Mucosa of rectum (tissue), 2 donors: Measurements from ENCODE around the gene CERS6.

Source experiments
- H3K27ac ChIP-seq, 2 donors: one replicate each; pipeline ENCODE4 v1.7.0; 2013; ENCODE audit warnings: inconsistent platforms in 2 of 2, low read depth in 2 of 2, low read length in 2 of 2
- H3K27me3 ChIP-seq, 2 donors: one replicate each; pipeline ENCODE4 v1.7.0; 2013; ENCODE audit warnings: low read length in 2 of 2; ENCODE audit not compliant: control insufficient read depth in 2 of 2, insufficient read depth in 2 of 2
- H3K36me3 ChIP-seq, 2 donors: one replicate each; pipeline ENCODE4 v1.7.0; 2013; ENCODE audit warnings: low read length in 2 of 2; ENCODE audit not compliant: control insufficient read depth in 2 of 2, insufficient read depth in 2 of 2
- H3K4me1 ChIP-seq, 2 donors: one replicate each; pipeline ENCODE4 v1.7.0; 2013; ENCODE audit warnings: low read length in 2 of 2, mild to moderate bottlenecking in 1 of 2; ENCODE audit not compliant: control insufficient read depth in 2 of 2, insufficient read depth in 2 of 2
- H3K4me3 ChIP-seq, 2 donors: one replicate each; pipeline ENCODE4 v1.7.0; 2013; ENCODE audit warnings: low read length in 2 of 2
- H3K9ac ChIP-seq, 2 donors: one replicate each; pipeline ENCODE4 v1.7.0; 2013; ENCODE audit warnings: low read length in 2 of 2, low read depth in 1 of 2, mild to moderate bottlenecking in 1 of 2
- H3K9me3 ChIP-seq, 2 donors: one replicate each; pipeline ENCODE4 v1.7.0; 2013; ENCODE audit warnings: low read length in 2 of 2; ENCODE audit not compliant: control insufficient read depth in 2 of 2
- donor health status: healthy.
- donor health status: Normal muscosa, but diverticular disease.

The CERS6 gene

DNA sequence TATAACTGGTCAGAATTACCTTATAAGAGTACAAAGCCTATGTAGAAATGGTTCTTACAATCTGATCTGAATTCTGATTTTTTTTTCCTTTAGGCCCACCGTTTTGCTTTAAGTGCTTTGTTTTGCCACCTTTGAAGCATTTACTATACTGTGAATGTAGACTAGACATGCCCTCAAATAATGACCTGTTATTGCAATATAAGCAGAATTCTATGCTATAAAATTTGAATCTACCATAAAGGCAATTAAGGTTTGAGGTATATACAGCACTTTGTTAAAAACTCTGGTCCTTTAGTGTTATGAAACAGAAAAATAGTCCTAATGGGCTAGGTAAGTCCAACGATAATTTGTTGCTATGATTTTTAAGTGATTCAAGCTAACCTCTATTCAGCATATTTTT lies 259.8 kb downstream of the CERS6 start:
- Histone ChIP-seq H3K4me1 (no peaks in the 10 kb centered on the region), H3K36me3 (peaks cover 5 to 9% of the 10 kb centered on the region in 2 donors), H3K9me3 (no peaks in the 10 kb centered on the region), H3K27me3 (no peaks in the 10 kb centered on the region), H3K27ac (no peak overlapping the region), H3K4me3 (no peak overlapping the region), H3K9ac (no peak overlapping the region)

DNA sequence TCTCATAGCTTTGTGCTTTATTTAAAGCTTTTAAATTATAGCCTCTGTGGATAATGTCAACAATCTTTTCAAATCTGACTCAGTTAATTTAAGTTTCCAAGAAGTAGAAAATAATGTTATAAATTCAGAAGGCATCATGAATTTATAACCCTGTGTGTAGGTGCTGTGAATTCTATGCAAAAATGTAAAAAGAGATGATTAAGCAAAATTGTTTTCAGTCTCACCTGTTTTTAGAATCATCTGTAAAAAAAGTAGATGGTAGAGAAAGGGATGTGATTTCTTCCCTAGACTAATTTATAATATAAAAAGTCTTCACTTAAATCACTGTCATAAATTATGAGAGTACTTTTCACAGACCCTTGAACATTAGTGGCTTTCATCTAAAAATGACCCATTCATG lies 260.8 kb downstream of the CERS6 start:
- peaks cover 9 to 13% of the 10 kb centered on the region in 2 donors for H3K36me3 ChIP-seq

DNA sequence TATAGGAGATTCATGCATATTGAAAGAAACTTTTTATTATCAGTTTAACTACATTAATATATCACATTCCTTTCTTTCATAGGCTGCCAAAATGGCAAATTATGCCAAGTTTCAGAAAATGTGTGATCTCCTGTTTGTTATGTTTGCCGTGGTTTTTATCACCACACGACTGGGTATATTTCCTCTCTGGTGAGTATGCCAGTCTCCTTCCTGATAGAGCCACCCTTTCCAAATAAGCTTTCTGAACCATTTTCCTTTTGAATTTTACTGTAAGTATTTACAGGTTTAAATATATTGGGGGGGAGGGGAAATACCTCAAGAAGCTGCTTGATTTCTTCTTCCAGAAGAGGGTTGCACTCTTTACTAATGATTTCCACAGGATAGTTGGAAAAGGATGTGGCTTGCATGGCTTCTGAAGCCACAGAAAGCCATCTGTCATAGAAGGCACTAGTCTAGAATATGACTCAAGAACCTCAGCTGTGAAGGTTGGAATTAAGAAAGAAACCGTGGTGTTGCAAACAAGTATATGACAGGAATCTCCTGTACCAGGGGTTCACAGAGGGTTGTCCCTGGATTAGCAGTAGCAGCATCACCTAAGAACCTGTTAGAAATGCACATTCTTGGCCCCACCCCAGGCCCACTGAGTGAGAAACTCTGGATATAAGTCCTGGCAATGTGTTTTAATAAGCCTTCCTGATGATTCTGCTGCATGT lies 261.9 kb downstream of the CERS6 start:
- H3K4me1 ChIP-seq, result no peaks in the 10 kb centered on the region
- no peaks in the 10 kb centered on the region for H3K9me3 ChIP-seq
- H3K27me3 ChIP-seq, result no peaks in the 10 kb centered on the region
- H3K4me3 ChIP-seq, result no peak overlapping the region
- peaks cover 9 to 21% of the 10 kb centered on the region in 2 donors for H3K36me3 ChIP-seq
- H3K9ac ChIP-seq, result no peak overlapping the region
- no peak overlapping the region for H3K27ac ChIP-seq

More for the DNA sequence above, 260.8 kb downstream of the CERS6 start:
- H3K9ac ChIP-seq, result no peak overlapping the region
- no peaks in the 10 kb centered on the region for H3K9me3 ChIP-seq
- no peak overlapping the region for H3K27ac ChIP-seq
- no peaks in the 10 kb centered on the region for H3K27me3 ChIP-seq
- no peak overlapping the region for H3K4me3 ChIP-seq
- H3K4me1 ChIP-seq, result no peaks in the 10 kb centered on the region

DNA sequence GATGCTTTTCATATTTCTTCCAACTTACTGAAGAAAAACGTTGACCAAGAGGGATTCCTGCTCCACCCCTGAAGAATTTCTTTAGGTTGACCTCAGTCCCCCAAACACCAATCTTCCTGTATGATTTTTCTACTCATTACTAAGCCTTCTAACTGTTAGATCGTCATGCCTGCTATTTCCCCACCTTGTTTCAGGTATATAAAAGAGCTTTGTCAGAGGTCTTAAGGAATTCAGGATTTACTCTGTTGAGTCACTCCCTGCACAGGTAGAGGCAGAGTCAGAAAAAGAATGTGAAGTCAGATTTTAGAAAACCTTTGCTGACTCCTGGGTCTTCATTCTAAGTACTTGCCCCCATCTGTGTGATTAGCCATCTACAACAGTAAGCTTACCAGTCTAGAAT lies 262.6 kb downstream of the CERS6 start:
- Histone ChIP-seq H3K4me3 (no peak overlapping the region), H3K9me3 (no peaks in the 10 kb centered on the region), H3K36me3 (peaks cover 9 to 24% of the 10 kb centered on the region in 2 donors), H3K27ac (no peak overlapping the region), H3K27me3 (no peaks in the 10 kb centered on the region), H3K4me1 (no peaks in the 10 kb centered on the region), H3K9ac (no peak overlapping the region)

DNA sequence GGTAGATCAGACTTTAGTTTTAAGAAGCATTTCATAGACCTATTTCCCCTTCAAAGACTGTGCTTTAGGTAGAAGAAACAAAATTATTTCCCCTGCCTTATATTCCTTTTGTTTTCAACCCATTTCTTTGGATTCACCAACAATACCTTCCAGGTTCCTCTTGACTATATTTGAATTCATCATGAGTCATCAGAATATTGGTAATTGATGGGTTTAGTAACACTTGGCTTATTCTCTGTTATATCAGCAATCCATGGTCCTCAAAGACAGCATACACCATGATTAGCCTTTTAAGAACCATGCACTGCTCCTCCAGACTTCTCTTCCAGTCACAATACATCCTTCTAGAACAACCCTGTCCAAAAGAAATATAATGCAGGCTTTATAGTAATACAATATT lies 263.4 kb downstream of the CERS6 start:
- no peaks in the 10 kb centered on the region for H3K9me3 ChIP-seq
- no peak overlapping the region for H3K4me3 ChIP-seq
- H3K27me3 ChIP-seq, result no peaks in the 10 kb centered on the region
- H3K27ac ChIP-seq, result no peak overlapping the region
- H3K9ac ChIP-seq, result no peak overlapping the region
- H3K36me3 ChIP-seq, result peaks cover 9 to 26% of the 10 kb centered on the region in 2 donors
- no peaks in the 10 kb centered on the region for H3K4me1 ChIP-seq

DNA sequence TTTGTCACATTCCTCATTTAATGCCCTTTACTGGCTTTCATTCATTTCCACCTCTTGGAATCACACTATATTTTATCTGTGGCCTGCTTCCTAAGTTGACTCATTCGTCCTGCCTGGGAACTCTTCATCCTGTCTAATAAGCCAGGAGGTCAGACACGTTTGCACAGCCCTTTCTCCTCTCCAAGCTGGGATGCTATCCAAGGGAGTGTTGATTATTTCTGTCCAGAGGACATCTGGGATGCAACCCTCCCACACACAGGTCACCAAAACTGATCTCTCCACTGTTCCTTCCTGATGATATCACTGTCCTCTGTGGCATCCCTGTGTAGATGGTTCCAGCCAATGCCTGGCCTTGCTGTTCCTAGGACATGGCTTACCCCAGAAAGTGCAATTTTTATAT lies 266.5 kb downstream of the CERS6 start:
- peaks cover 9 to 26% of the 10 kb centered on the region in 2 donors for H3K36me3 ChIP-seq
- no peak overlapping the region for H3K4me3 ChIP-seq
- H3K4me1 ChIP-seq, result no peaks in the 10 kb centered on the region
- H3K27ac ChIP-seq, result no peak overlapping the region
- no peaks in the 10 kb centered on the region for H3K9me3 ChIP-seq
- no peaks in the 10 kb centered on the region for H3K27me3 ChIP-seq
- no peak overlapping the region for H3K9ac ChIP-seq

DNA sequence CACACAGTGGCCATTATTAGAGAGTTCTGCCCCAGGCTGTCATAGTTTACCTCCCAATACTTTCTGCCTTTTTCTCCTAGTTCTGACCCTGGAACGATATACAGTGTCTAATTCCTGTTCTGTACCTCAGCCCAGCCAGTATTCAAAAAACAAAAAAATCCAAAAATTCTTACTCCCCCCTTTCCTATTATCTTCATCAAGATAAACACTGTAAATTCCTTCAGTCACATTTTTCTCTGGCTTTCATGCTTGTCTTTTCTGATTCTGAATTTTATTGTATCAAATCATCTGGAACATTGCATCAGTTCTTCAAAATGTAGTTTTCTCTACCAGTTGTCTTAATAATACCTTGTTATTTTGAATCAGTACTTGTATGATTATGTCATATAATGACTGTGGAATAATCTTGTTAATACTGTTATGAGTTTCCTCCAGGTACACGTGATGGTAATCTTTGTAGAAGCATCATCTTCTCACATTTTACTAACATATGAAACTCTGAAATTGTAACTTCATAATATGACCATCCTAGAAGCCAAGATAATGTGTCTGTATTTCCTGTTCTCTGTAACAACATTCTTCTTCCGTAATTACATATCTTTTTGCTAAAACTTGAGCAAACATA lies 267.3 kb downstream of the CERS6 start:
- Histone ChIP-seq H3K4me1 (no peaks in the 10 kb centered on the region), H3K9me3 (no peaks in the 10 kb centered on the region), H3K9ac (no peak overlapping the region), H3K36me3 (peaks cover 7 to 23% of the 10 kb centered on the region in 2 donors), H3K27ac (no peak overlapping the region), H3K4me3 (no peak overlapping the region), H3K27me3 (no peaks in the 10 kb centered on the region)

DNA sequence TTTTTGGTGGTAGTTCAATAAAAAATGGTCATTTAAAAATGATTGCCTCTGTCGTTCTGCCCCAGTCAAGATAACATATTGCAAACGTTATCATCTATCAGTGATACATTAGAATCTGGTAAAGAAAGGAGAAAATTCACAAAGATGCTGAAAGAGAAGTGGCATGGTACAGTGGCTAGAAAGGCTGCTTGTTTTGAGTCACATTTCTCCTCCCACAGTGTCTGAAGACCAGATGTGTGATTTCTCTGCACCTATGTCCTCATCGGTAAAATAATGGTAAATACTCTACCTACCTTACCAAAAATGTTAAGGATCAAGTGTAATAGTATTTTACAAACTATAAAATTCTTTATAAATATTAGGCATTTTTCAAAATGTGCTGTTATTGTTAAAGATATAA lies 270.3 kb downstream of the CERS6 start:
- H3K9me3 ChIP-seq, result no peaks in the 10 kb centered on the region
- no peak overlapping the region for H3K27ac ChIP-seq
- H3K4me3 ChIP-seq, result no peak overlapping the region

DNA sequence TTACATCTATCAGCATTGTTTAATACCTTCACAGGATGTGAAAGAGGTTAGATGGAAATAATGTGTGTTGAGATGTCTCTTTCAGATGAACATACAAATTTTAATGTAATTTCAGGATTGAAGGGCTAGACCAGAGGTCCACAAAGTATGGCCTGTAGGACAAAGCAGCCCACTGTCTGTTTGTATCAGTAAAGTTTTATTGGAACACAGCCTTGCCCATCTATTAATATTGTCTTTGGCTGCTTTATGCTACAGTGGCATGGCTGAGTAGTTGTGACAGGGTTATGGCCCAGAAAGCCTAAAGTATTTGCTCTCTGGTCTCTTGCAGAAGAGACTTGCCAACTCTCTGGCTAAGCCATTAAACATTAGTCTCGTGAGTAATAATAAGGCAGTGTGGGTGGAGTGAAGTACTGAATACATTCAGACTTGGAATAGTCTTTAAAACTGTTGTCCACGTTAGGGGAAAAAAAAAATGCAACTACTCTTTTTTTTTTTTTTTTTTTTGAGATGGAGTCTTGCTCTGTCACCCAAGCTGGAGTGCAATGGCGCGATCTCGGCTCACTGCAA lies 271.9 kb downstream of the CERS6 start:
- no peak overlapping the region for H3K4me3 ChIP-seq
- H3K27ac ChIP-seq, result no peak overlapping the region

More for the DNA sequence above, 270.3 kb downstream of the CERS6 start:
- H3K4me1 ChIP-seq, result no peaks in the 10 kb centered on the region
- H3K36me3 ChIP-seq, result peaks cover 0 to 17% of the 10 kb centered on the region in 2 donors
- H3K27me3 ChIP-seq, result no peaks in the 10 kb centered on the region
- no peak overlapping the region for H3K9ac ChIP-seq

DNA sequence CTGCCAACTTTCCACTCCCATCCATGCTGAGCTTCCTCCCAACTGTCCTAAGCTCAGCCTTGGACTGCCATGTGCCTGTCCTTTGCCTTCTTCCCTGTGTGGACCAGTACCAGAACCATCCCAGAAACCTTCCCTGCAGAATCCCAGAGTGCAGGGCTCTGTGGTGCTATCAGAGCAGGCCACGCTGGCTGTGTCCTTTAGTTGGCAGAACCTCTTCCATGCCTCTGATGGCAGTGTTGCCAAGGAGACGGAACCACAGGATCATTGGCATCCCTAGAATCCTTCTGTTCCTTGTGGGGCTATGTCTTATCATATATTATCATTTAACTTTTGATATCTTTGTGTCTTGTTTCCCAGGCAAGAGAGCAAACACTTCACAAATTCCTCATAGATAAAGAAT lies 273.4 kb downstream of the CERS6 start:
- no peak overlapping the region for H3K27ac ChIP-seq
- H3K36me3 ChIP-seq, result peaks cover 0 to 4% of the 10 kb centered on the region in 2 donors
- H3K4me3 ChIP-seq, result no peak overlapping the region
- H3K4me1 ChIP-seq, result no peaks in the 10 kb centered on the region
- H3K27me3 ChIP-seq, result no peaks in the 10 kb centered on the region
- no peaks in the 10 kb centered on the region for H3K9me3 ChIP-seq
- no peak overlapping the region for H3K9ac ChIP-seq

More for the DNA sequence above, 271.9 kb downstream of the CERS6 start:
- H3K9ac ChIP-seq, result no peak overlapping the region
- H3K27me3 ChIP-seq, result no peaks in the 10 kb centered on the region
- H3K36me3 ChIP-seq, result peaks cover 0 to 9% of the 10 kb centered on the region in 2 donors
- no peaks in the 10 kb centered on the region for H3K9me3 ChIP-seq
- H3K4me1 ChIP-seq, result no peaks in the 10 kb centered on the region
